Skeletal muscle tissue (tissue), 4 donors: ENCODE measurements around the gene COX6A2. TPM values are rescaled to one million over a fixed set of nuclear protein-coding genes. Genes with fewer than 3 reads are reported as not detected.
"Not testable (repeated sequence)": the region's sequence is repeated elsewhere in the genome, so short reads cannot be mapped to it uniquely, and the experiment has no call there.

Experiments used
- H3K27ac ChIP-seq: one replicate; pipeline ENCODE4 v1.7.0; 2013; ENCODE audit warnings: mild to moderate bottlenecking, low read depth, low read length, inconsistent platforms
- H3K27me3 ChIP-seq, 3 donors: one replicate each; pipeline ENCODE4 v1.7.0; 2013; ENCODE audit warnings: low read length in 3 of 3; ENCODE audit not compliant: control insufficient read depth in 3 of 3, insufficient read depth in 3 of 3
- H3K36me3 ChIP-seq, 3 donors: one replicate each; pipeline ENCODE4 v1.7.0; 2013; ENCODE audit warnings: low read length in 3 of 3; ENCODE audit not compliant: control insufficient read depth in 3 of 3, insufficient read depth in 3 of 3
- H3K4me1 ChIP-seq, 3 donors: one replicate each; pipeline ENCODE4 v1.7.0; 2013; ENCODE audit warnings: low read length in 3 of 3, mild to moderate bottlenecking in 3 of 3; ENCODE audit not compliant: control insufficient read depth in 3 of 3, insufficient read depth in 3 of 3
- H3K4me3 ChIP-seq, 3 donors: one replicate each; pipeline ENCODE4 v1.7.0; 2013; ENCODE audit warnings: low read length in 3 of 3
- H3K9ac ChIP-seq, 3 donors: one replicate each; pipeline ENCODE4 v1.7.0; 2013; ENCODE audit warnings: low read length in 3 of 3, mild to moderate bottlenecking in 3 of 3, moderate library complexity in 2 of 3, low read depth in 1 of 3
- H3K9me3 ChIP-seq, 3 donors: one replicate each; pipeline ENCODE4 v1.7.0; 2013; ENCODE audit warnings: low read length in 3 of 3; ENCODE audit not compliant: control insufficient read depth in 3 of 3
- total RNA-seq: library from RNA; depleted of rRNA; stranded (reverse); fragments of >200 nt; gene quantifications from one replicate; pipeline ENCODE4 v1.2.3, GENCODE V29; 2014
- donor health status: Osteomylitis.

The COX6A2 gene
- total RNA-seq, 1 donor from 2014 or later: 49.1 TPM

DNA sequence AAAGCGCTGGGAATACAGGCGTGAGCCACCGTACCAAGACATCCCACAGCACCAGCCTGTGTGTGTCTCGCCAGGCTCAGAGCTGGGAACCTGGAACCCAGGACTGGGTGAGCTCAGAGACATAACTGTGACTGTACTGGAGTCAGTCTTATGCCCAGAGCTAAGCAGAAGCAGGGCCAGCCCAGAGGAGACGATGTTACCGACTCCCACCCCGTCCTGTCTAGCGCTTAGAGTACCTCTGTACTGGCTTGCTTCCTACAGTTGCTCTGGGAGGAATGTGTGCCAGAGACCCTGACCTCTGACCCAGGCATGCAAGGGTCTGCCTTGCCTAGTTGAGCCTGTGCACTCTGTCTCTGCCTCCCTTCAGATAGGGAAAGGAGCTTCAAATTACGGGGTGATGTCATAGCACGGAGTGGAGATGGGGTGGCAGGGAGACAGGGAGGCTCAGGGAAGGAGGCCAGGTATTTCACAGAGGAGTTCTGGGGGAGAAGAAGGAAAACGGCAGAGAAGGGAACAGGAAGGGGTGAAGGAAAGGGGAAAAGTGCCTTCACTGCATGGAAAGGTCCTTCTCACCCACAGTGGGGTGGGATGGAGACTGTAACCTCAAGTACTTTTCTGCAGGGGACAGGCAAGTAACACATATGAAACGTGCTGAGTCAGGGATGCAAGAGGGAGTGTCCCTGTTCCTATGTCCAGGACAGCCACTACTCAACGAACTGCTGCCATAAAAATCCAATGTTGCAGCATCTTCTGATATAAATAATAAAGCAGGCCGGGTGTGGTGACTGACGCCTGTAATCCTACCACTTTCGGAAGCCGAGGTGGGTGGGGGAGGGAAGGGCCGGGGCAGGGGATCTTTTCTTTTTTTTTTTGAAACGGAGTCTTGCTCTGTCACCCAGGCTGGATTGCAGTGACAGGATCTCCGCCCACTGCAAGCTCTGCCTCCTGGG lies 25.4 kb upstream of the COX6A2 start:
- Histone ChIP-seq H3K27me3 (no peaks in the 10 kb centered on the region), H3K27ac (peak overlapping the region; percentile 85), H3K9ac (peak overlapping the region; percentile 62 to 70 (median 63)), H3K9me3 (no peaks in the 10 kb centered on the region), H3K4me1 (peaks cover 55 to 61% (median 57%) of the 10 kb centered on the region in 3 donors), H3K4me3 (peak overlapping the region; percentile 49 to 68 (median 68)), H3K36me3 (peaks cover 0 to 4% (median 3%) of the 10 kb centered on the region in 3 donors)

DNA sequence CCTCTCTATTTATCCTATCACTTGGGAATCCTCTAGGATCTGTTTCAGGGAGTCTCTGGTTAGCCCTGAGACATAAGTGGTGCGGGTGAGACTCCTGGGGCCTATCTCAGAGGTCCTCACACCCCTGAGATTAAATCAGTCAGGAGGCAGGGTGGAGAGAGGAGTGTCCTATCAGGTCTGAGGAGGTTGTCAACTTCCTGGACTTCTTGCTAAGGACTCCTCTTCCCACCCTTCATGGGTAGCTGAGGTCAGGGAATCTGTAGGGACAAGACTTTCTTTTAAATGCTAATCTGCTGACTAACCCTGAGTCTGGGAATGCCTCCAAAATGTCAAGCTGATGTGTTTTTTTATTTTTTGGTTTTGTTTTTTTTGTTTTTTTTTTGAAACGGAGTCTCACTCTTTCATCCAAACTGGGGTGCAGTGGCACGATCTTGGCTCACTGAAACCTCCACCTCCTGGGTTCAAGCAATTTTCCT lies 24.5 kb upstream of the COX6A2 start:
- H3K4me3 ChIP-seq: no peak overlapping the region
- H3K27ac ChIP-seq: peak overlapping the region; percentile 85
- H3K36me3 ChIP-seq: peaks cover 0 to 4% (median 0%) of the 10 kb centered on the region in 3 donors
- H3K9me3 ChIP-seq: no peaks in the 10 kb centered on the region
- peaks cover 47 to 52% (median 50%) of the 10 kb centered on the region in 3 donors for H3K4me1 ChIP-seq
- H3K27me3 ChIP-seq: no peaks in the 10 kb centered on the region
- H3K9ac ChIP-seq: peak overlapping the region in 2 of 3 donors; percentile 36 to 44

DNA sequence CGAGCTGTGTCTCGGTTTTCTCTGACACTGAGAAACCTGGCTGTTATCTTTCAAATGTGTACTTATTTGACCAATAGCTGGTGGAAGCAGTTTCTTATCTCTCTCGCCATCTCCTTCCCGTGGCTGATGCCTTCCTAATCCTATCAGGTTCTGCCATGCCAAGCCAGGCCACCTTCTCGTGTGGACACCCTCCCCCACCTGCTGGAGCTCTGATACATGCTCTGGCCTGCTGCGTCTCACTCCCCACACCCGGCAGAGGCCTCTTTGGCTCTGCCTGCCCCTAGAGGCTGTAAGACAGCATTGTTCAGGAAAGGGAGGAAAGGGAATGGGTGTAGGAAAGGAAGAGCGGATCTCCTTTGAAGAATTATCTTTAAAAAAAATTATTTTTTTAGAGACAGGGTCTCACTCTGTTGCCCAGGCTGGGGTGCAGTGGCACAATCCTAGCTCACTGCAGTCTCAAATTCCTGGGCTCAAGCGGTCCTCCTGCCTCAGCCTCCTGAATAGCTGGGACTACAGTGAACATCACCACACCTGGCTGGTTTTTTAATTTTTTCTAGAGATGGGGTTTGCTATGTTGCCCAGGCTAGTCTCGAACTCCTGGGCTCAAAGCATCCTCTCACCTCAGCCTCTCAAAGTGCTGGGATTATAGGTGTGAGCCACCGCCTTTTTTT lies 23.7 kb upstream of the COX6A2 start:
- no peaks in the 10 kb centered on the region for H3K27me3 ChIP-seq
- H3K27ac ChIP-seq: peak overlapping the region; percentile 85
- no peak overlapping the region for H3K4me3 ChIP-seq
- peaks cover 0 to 4% (median 0%) of the 10 kb centered on the region in 3 donors for H3K36me3 ChIP-seq
- H3K9ac ChIP-seq: peak overlapping the region in 2 of 3 donors; percentile 36 to 42
- peaks cover 39 to 44% (median 41%) of the 10 kb centered on the region in 3 donors for H3K4me1 ChIP-seq
- H3K9me3 ChIP-seq: no peaks in the 10 kb centered on the region

DNA sequence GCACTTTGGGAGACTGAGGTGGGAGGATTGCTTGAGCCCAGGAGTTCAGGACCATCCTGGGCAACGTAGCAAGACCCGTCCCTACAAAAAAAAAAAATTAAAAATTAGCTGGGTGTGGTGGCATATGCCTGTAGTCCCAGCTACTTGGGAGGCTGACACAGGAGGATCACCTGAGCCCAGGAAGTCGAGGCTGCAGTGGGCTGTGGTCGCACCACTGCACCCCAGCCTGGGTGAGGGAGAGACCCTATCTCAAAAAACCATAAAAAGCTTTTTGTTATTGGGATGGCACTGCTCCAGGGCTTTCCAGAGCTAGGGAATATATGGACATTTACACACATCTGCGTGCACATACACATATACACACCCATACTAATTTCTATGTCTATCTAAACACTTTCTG lies 23.0 kb upstream of the COX6A2 start:
- no peak overlapping the region for H3K27ac ChIP-seq
- H3K9me3 ChIP-seq: no peaks in the 10 kb centered on the region
- peak overlapping the region in 2 of 3 donors; percentile 17 to 42 for H3K9ac ChIP-seq
- H3K36me3 ChIP-seq: peaks cover 0 to 4% (median 0%) of the 10 kb centered on the region in 3 donors
- peaks cover 34 to 39% (median 36%) of the 10 kb centered on the region in 3 donors for H3K4me1 ChIP-seq
- no peaks in the 10 kb centered on the region for H3K27me3 ChIP-seq
- H3K4me3 ChIP-seq: no peak overlapping the region

DNA sequence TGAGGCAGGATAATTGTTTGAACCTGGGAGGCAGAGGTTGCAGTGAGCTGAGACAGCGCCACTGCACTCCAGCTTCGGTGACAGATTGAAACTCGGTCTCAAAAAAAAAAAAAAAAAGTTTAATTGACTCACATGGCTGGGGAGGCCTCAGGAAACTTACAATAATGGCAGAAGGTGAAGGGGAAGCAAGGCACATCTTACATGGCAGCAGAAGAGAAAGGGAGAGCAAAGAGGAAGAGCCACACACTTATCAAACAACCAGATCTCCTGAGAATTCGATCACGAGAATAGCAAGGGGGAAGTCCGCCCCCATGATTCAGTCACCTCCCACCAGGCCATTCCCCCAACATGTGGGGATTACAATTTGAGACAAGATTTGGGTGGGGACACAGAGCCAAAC lies 17.8 kb upstream of the COX6A2 start:
- not testable (repeated sequence) for H3K27me3 ChIP-seq, H3K9me3 ChIP-seq, H3K36me3 ChIP-seq, H3K4me3 ChIP-seq, H3K9ac ChIP-seq, H3K27ac ChIP-seq
- peaks cover 3 to 14% (median 11%) of the 10 kb centered on the region in 3 donors for H3K4me1 ChIP-seq

DNA sequence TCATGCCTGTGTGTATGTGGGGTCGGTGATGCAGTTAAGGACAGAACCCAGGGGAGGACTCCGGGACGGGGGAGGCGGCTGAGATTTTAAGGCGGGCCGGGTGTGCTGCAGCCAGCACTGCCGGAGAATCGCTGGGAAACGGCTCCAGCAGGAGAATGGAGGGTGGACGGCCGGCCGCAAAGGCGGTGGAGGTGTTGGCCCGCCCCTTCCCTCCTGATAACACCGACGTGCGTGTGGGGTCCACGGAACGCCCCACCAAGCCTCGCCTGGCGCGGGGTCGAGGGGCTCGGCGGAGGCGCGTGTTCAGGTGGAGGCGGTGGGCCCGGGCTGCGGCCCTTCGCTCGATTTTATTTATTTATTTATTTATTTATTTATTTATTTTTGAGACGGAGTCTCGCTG lies 13.8 kb upstream of the COX6A2 start:
- Histone ChIP-seq H3K9ac (peak overlapping the region in 2 of 3 donors; percentile 89 to 90), H3K4me1 (peaks cover 7 to 21% (median 21%) of the 10 kb centered on the region in 3 donors), H3K9me3 (no peaks in the 10 kb centered on the region), H3K27ac (peak overlapping the region; percentile 94), H3K36me3 (no peaks in the 10 kb centered on the region), H3K27me3 (no peaks in the 10 kb centered on the region), H3K4me3 (peak overlapping the region in 2 of 3 donors; percentile 89)

DNA sequence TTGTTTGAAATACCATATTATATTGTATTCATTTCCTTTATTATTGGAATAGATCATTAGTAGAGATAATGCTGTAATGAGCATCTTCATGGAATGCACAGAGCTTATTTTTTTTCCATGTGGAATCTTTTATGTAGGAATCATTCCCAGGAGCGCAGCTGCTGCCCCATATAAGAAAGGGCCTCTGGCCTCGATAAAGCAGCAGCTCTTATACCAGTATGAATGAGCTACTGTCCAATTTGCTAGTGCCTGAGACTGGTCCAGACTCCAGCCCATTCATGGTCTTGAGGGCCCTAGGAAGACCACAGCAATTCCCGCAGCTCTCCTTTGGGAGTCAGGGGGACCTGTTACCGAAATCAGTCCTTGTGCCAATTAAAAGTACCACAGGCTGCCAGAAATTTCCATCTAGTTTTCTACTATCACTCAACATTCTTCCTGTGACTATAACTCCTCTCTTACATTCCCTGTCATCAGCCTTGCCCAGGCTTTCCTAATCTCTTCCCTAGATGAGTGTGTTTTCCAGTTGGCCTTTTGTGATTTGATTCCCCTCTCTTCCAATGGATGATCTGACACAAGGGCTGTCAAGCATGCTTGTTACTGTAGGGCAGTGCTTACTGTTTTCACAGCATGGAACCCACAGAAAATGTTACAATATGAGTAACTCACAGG lies 12.5 kb upstream of the COX6A2 start:
- no peaks in the 10 kb centered on the region for H3K27me3 ChIP-seq
- peaks cover 0 to 7% (median 4%) of the 10 kb centered on the region in 3 donors for H3K36me3 ChIP-seq
- H3K9me3 ChIP-seq: no peaks in the 10 kb centered on the region
- H3K4me3 ChIP-seq: no peak overlapping the region
- peak overlapping the region; percentile 70 for H3K27ac ChIP-seq
- peaks cover 7 to 21% (median 21%) of the 10 kb centered on the region in 3 donors for H3K4me1 ChIP-seq
- peak overlapping the region in 1 of 3 donors; percentile 4 for H3K9ac ChIP-seq

DNA sequence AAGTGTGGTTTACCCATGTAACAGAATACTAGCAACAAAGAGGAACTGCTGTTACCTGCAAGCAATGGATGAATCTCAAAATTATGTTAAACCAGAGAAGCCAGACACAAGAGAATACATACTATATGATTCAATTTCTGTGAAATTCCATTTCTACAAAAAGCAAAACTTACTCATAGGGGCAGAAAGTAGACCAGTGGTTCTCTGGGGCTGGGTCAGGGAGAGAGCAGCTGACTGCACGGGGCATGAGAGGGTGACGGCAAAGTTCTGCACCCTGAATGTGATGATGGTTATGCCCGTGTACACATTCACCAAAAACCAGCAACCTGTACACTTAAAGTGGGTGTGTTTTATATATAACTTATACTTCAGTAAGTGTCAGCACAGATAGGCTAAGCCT lies 11.4 kb upstream of the COX6A2 start:
- no peak overlapping the region for H3K27ac ChIP-seq
- H3K27me3 ChIP-seq: no peaks in the 10 kb centered on the region
- H3K9me3 ChIP-seq: no peaks in the 10 kb centered on the region
- H3K36me3 ChIP-seq: peaks cover 0 to 7% (median 4%) of the 10 kb centered on the region in 3 donors
- H3K9ac ChIP-seq: peak overlapping the region in 1 of 3 donors; percentile 28
- no peak overlapping the region for H3K4me3 ChIP-seq
- peaks cover 7 to 21% (median 21%) of the 10 kb centered on the region in 3 donors for H3K4me1 ChIP-seq

DNA sequence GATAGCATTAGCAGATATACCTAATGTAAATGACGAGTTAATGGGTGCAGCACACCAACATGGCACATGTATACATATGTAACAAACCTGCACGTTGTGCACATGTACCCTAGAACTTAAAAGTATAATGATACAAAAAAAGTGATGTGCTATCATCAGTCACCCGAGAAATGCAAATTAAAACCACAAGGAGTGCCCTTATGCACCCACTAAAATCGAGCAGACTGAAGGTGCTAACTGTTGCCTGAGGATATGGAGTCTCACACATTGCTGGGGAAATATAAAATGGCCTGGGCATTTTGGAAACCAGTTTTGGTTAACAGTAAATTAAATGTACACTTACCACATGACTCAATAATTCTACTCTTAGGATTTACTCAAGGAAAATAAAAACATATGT lies 10.9 kb upstream of the COX6A2 start:
- H3K27ac ChIP-seq, H3K27me3 ChIP-seq, H3K9ac ChIP-seq, H3K9me3 ChIP-seq, H3K36me3 ChIP-seq, H3K4me3 ChIP-seq: not testable (repeated sequence)
- peaks cover 7 to 22% (median 21%) of the 10 kb centered on the region in 3 donors for H3K4me1 ChIP-seq
